Cardiac fibroblast (primary cell): ENCODE data around the gene GULP1.

Source experiments
- DNase-seq, 2 donors: peaks; one replicate each; pipeline versions ENCODE4 v3.0.0 to v3.0.0-alpha.2; 2010; ENCODE audit warnings: low read depth in 2 of 2
- H3K4me3 ChIP-seq, 2 donors: replicated peaks in 1 of 2; 1 replicate in 1 of 2; 2 replicates in 1 of 2; pipeline ENCODE4 v1.5.1; 2011; ENCODE audit warnings: low read depth in 2 of 2, low read length in 2 of 2, mild to moderate bottlenecking in 2 of 2, moderate library complexity in 1 of 2
- CTCF ChIP-seq: IDR thresholded peaks from one replicate; pipeline ENCODE4 v1.5.1; 2011; ENCODE audit warnings: low read depth, mild to moderate bottlenecking, low read length, inconsistent platforms

Gene GULP1

GRCh38 chr2:188291617-188292347 lies at the start of gene GULP1:
TSS of gene GULP1 (plus strand) at chr2:188291874. CDS start at chr2:188477703, 185,829 bp downstream.
- DNase-seq = peak; percentile 74 to 80
- H3K4me3 ChIP-seq = peak within 1 kb of the TSS; percentile 70 to 83
- peak; percentile 75 for TF ChIP-seq CTCF

GRCh38 chr2:188243381-188243780 lies 48.3 kb upstream of the GULP1 start:
- no peak for DNase-seq
- H3K4me3 ChIP-seq = no peak overlapping the region
- TF ChIP-seq CTCF = no peak

GRCh38 chr2:188244383-188244782 lies 47.3 kb upstream of the GULP1 start:
- H3K4me3 ChIP-seq = no peak overlapping the region
- no peak for TF ChIP-seq CTCF
- peak in 1 of 2 donors; percentile 9 for DNase-seq

- DNase-seq = no peak
- no peak for TF ChIP-seq CTCF
- H3K4me3 ChIP-seq = no peak overlapping the region
These were observed 46.4 kb upstream of the GULP1 start for GRCh38 chr2:188245230-188245629.

- no peak overlapping the region for H3K4me3 ChIP-seq
- DNase-seq = no peak
- no peak for TF ChIP-seq CTCF
These were observed 43.2 kb upstream of the GULP1 start for GRCh38 chr2:188248513-188248912.

GRCh38 chr2:188251034-188251433 lies 40.6 kb upstream of the GULP1 start:
- H3K4me3 ChIP-seq = no peak overlapping the region
- no peak for TF ChIP-seq CTCF
- no peak for DNase-seq

- no peak for TF ChIP-seq CTCF
- no peak for DNase-seq
- no peak overlapping the region for H3K4me3 ChIP-seq
These were observed 35.3 kb upstream of the GULP1 start for GRCh38 chr2:188256420-188256819.
